HEK293 (cell line): ENCODE results near the gene MCTS1.

Experiments
- CTCF ChIA-PET: fragments of 350-600 bp; formaldehyde crosslinking; extraction: SDS; loops from one replicate; lab custom pipeline; 2021; ENCODE audit warnings: antibody characterized with exemption; lab: Yijun Ruan, JAX
- POLR2A ChIA-PET: fragments of 300-600 bp; formaldehyde crosslinking; extraction: SDS; loops from one replicate; lab custom pipeline; 2020; ENCODE audit warnings: antibody characterized with exemption, inconsistent platforms; lab: Yijun Ruan, JAX
- H3K27ac ChIP-seq: fragments of 200-500 bp; sonication (Bioruptor generic); 2 replicates; pipeline ENCODE4 v1.5.1; 2014; ENCODE audit warnings: low read depth, low read length, control low read depth, inconsistent platforms; ENCODE audit errors: extremely low read depth
- H3K36me3 ChIP-seq, 2 experiments: fragments of 200-500 bp in 1 of 2; sonication (Bioruptor generic) in 1 of 2; 1 replicate in 1 of 2; 2 replicates in 1 of 2; pipeline ENCODE4 v1.5.1; 2014 to 2017; ENCODE audit warnings: inconsistent platforms in 2 of 2, low read length in 2 of 2; ENCODE audit not compliant: control insufficient read depth in 2 of 2, insufficient read depth in 1 of 2
- H3K4me1 ChIP-seq: fragments of 200-500 bp; sonication (Bioruptor generic); 2 replicates; pipeline ENCODE4 v1.5.1; 2014; ENCODE audit warnings: mild to moderate bottlenecking, low read length, inconsistent platforms; ENCODE audit not compliant: control insufficient read depth, insufficient read depth
- H3K4me3 ChIP-seq: 2 replicates; pipeline ENCODE4 v1.5.1; 2011; ENCODE audit warnings: low read depth, mild to moderate bottlenecking, control low read depth, low read length, moderate library complexity
- H3K9me3 ChIP-seq: fragments of 200-500 bp; sonication (Bioruptor generic); 2 replicates; pipeline ENCODE4 v1.5.1; 2014; ENCODE audit warnings: low read depth, low read length, inconsistent platforms; ENCODE audit not compliant: control insufficient read depth, insufficient read depth
- KLF10 ChIP-seq: fragments of 450-650 bp; IDR thresholded peaks from 2 replicates; pipeline ENCODE4 v1.5.1; 2018; ENCODE audit warnings: missing biosample characterization, mild to moderate bottlenecking, missing genetic modification characterization
- KLF8 ChIP-seq: fragments of 450-650 bp; formaldehyde crosslinking; IDR thresholded peaks from 2 replicates; pipeline ENCODE4 v1.5.1; 2016; ENCODE audit warnings: missing biosample characterization, missing genetic modification characterization
- KLF9 ChIP-seq: fragments of 450-650 bp; formaldehyde crosslinking; IDR thresholded peaks from 2 replicates; pipeline ENCODE4 v1.5.1; 2016; ENCODE audit warnings: missing biosample characterization, missing genetic modification characterization, low read depth
- PRDM1 ChIP-seq: fragments of 450-650 bp; formaldehyde crosslinking; IDR thresholded peaks from 2 replicates; pipeline ENCODE4; 2016; ENCODE audit warnings: missing biosample characterization, missing genetic modification characterization
- SCRT1 ChIP-seq: fragments of 450-650 bp; formaldehyde crosslinking; IDR thresholded peaks from 2 replicates; pipeline ENCODE4 v1.5.1; 2016; ENCODE audit warnings: missing biosample characterization, missing genetic modification characterization, borderline replicate concordance
- SP7 ChIP-seq: fragments of 450-650 bp; formaldehyde crosslinking; IDR thresholded peaks from 2 replicates; pipeline ENCODE4 v1.5.1; 2016; ENCODE audit warnings: missing biosample characterization, missing genetic modification characterization
- ZNF121 ChIP-seq: fragments of 450-650 bp; formaldehyde crosslinking; IDR thresholded peaks from 2 replicates; pipeline ENCODE4 v1.5.1; 2016; ENCODE audit warnings: missing biosample characterization, missing genetic modification characterization
- ZNF132 ChIP-seq: fragments of 450-650 bp; formaldehyde crosslinking; IDR thresholded peaks from 2 replicates; pipeline ENCODE4 v1.5.1; 2017; ENCODE audit warnings: missing biosample characterization, missing genetic modification characterization, borderline replicate concordance
- ZNF138 ChIP-seq: fragments of 450-650 bp; formaldehyde crosslinking; IDR thresholded peaks from 2 replicates; pipeline ENCODE4 v1.5.1; 2016; ENCODE audit warnings: missing biosample characterization, missing genetic modification characterization, borderline replicate concordance
- ZNF157 ChIP-seq: fragments of 450-650 bp; formaldehyde crosslinking; IDR thresholded peaks from 2 replicates; pipeline ENCODE4 v1.5.1; 2016; ENCODE audit warnings: missing biosample characterization, missing genetic modification characterization
- ZNF175 ChIP-seq: fragments of 450-650 bp; formaldehyde crosslinking; IDR thresholded peaks from 2 replicates; pipeline ENCODE4 v1.5.1; 2016; ENCODE audit warnings: missing biosample characterization, missing genetic modification characterization
- ZNF214 ChIP-seq: fragments of 450-650 bp; formaldehyde crosslinking; IDR thresholded peaks from 2 replicates; pipeline ENCODE4 v1.5.1; 2017; ENCODE audit warnings: missing biosample characterization, mild to moderate bottlenecking, missing genetic modification characterization, borderline replicate concordance
- ZNF24 ChIP-seq: fragments of 450-650 bp; formaldehyde crosslinking; IDR thresholded peaks from 2 replicates; pipeline ENCODE4 v1.5.1; 2016; ENCODE audit warnings: missing biosample characterization, missing genetic modification characterization
- ZNF248 ChIP-seq: fragments of 450-650 bp; formaldehyde crosslinking; IDR thresholded peaks from 2 replicates; pipeline ENCODE4 v1.5.1; 2017; ENCODE audit warnings: missing biosample characterization, missing genetic modification characterization
- ZNF274 ChIP-seq, 2 experiments: fragments of 200-500 bp in 1 of 2; fragments of 450-650 bp in 1 of 2; sonication (Bioruptor generic) in 1 of 2; formaldehyde crosslinking in 1 of 2; IDR thresholded peaks; 2 replicates each; pipeline versions ENCODE4 v1.5.1 to v1.6.1; 2014 to 2016; ENCODE audit warnings: borderline replicate concordance in 1 of 2, inconsistent platforms in 1 of 2, low read length in 1 of 2, missing biosample characterization in 1 of 2, missing genetic modification characterization in 1 of 2
- ZNF302 ChIP-seq: fragments of 450-650 bp; formaldehyde crosslinking; IDR thresholded peaks from 2 replicates; pipeline ENCODE4 v1.5.1; 2016; ENCODE audit warnings: missing biosample characterization, missing genetic modification characterization, low read depth
- ZNF354C ChIP-seq: fragments of 450-650 bp; formaldehyde crosslinking; IDR thresholded peaks from 2 replicates; pipeline ENCODE4 v1.5.1; 2016; ENCODE audit warnings: missing biosample characterization, missing genetic modification characterization, low read depth, borderline replicate concordance
- ZNF366 ChIP-seq: fragments of 450-650 bp; formaldehyde crosslinking; conservative IDR thresholded peaks from 2 replicates; pipeline ENCODE4 v1.5.1; 2016; ENCODE audit warnings: missing biosample characterization, missing genetic modification characterization
- ZNF416 ChIP-seq: fragments of 450-650 bp; formaldehyde crosslinking; IDR thresholded peaks from 2 replicates; pipeline ENCODE4 v1.5.1; 2016; ENCODE audit warnings: missing biosample characterization, missing genetic modification characterization
- ZNF423 ChIP-seq: fragments of 450-650 bp; formaldehyde crosslinking; IDR thresholded peaks from 2 replicates; pipeline ENCODE4 v1.5.1; 2016; ENCODE audit warnings: missing biosample characterization, missing genetic modification characterization
- ZNF426 ChIP-seq: fragments of 450-650 bp; formaldehyde crosslinking; IDR thresholded peaks from 2 replicates; pipeline ENCODE4 v1.5.1; 2017; ENCODE audit warnings: missing biosample characterization, missing genetic modification characterization, mild to moderate bottlenecking, inconsistent platforms, moderate library complexity
- ZNF48 ChIP-seq: fragments of 450-650 bp; formaldehyde crosslinking; IDR thresholded peaks from 2 replicates; pipeline ENCODE4 v1.5.1; 2016; ENCODE audit warnings: missing biosample characterization, missing genetic modification characterization
- ZNF560 ChIP-seq: fragments of 450-650 bp; formaldehyde crosslinking; IDR thresholded peaks from 2 replicates; pipeline ENCODE4 v1.5.1; 2017; ENCODE audit warnings: missing biosample characterization, missing genetic modification characterization, borderline replicate concordance
- ZNF596 ChIP-seq: fragments of 450-650 bp; IDR thresholded peaks from 2 replicates; pipeline ENCODE4 v1.5.0; 2018; ENCODE audit warnings: missing biosample characterization, mild to moderate bottlenecking, missing genetic modification characterization, moderate library complexity
- ZNF664 ChIP-seq: fragments of 450-650 bp; formaldehyde crosslinking; IDR thresholded peaks from 2 replicates; pipeline ENCODE4 v1.5.1; 2016; ENCODE audit warnings: missing biosample characterization, missing genetic modification characterization
- ZNF776 ChIP-seq: fragments of 450-650 bp; formaldehyde crosslinking; IDR thresholded peaks from 2 replicates; pipeline ENCODE4 v1.5.0; 2017; ENCODE audit warnings: missing biosample characterization, missing genetic modification characterization, borderline replicate concordance
- TF ChIP-seq, protein P1 (sequence below): fragments of 450-650 bp; formaldehyde crosslinking; IDR thresholded peaks from 2 replicates; pipeline ENCODE4 v1.5.1; 2016; ENCODE audit warnings: missing biosample characterization, missing genetic modification characterization
- TF ChIP-seq, protein P2 (sequence below): IDR thresholded peaks from 2 replicates; pipeline ENCODE4 v1.6.1; 2011; ENCODE audit warnings: mild to moderate bottlenecking, low read depth, low read length, borderline replicate concordance
- TF ChIP-seq, protein P3 (sequence below): fragments of 450-650 bp; formaldehyde crosslinking; optimal IDR thresholded peaks from 2 replicates; pipeline ENCODE3; 2016; ENCODE audit warnings: missing biosample characterization, mild to moderate bottlenecking, missing genetic modification characterization
- TF ChIP-seq, protein P4 (sequence below): fragments of 450-650 bp; formaldehyde crosslinking; IDR thresholded peaks from 2 replicates; pipeline ENCODE4 v1.5.1; 2016; ENCODE audit warnings: missing biosample characterization, missing genetic modification characterization

The MCTS1 gene

DNA sequence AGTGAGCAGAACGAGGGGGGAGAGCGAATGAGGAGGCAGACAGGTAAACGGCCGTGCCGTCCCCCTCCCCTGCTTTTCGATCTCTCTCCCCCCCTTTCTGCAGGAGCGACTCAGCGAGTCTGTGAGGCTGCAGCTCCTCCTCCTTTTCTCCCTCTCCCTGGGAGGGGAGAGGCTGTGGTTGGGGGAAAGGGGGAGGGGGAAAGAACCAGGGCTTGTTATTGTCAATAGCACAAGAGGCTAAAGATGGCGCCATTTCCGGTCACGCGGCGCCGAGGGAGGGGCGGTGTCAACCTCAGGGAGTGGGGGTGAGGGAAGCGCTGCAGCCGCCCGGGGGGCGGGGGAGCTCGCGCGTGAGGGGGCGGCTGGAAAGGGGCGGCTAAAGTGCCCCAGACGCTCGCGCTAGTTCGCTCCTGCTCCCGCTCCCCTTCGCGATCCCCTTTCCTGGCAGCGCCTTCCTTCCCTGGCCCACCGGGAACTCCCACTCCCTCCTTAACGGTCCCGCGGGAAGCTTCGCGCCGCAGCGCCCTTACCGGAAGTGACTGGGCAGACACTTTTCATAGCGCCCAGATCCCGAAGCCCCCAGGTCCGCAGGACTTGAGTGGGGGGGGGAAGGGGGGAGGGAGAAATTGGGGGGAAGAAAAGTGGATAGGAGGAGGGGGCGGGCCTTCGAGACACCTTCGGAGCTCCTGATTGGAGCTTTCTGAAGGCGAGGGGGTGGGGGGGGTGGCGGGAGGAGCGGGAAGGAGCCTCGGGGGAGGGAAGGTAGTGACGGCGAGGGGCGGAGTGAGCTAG is 42.9 kb upstream of the MCTS1 start, which contains the start of gene CUL4B (continued):
- no peak for TF ChIP-seq ZNF416 (tag by site-specific recombination)
- no peak for TF ChIP-seq ZNF560 (tag by site-specific recombination)
- TF ChIP-seq ZNF664: no peak
- TF ChIP-seq ZNF121: no peak
- TF ChIP-seq ZNF596 (tag by site-specific recombination): no peak
- TF ChIP-seq ZNF248 (tag by site-specific recombination): no peak
- TF ChIP-seq KLF9 (tag by site-specific recombination): peak; percentile 72
- peak; percentile 56; the same call in 1 of the 2 replicates for TF ChIP-seq KLF10 (tag by site-specific recombination)
- TF ChIP-seq, protein P1, sequence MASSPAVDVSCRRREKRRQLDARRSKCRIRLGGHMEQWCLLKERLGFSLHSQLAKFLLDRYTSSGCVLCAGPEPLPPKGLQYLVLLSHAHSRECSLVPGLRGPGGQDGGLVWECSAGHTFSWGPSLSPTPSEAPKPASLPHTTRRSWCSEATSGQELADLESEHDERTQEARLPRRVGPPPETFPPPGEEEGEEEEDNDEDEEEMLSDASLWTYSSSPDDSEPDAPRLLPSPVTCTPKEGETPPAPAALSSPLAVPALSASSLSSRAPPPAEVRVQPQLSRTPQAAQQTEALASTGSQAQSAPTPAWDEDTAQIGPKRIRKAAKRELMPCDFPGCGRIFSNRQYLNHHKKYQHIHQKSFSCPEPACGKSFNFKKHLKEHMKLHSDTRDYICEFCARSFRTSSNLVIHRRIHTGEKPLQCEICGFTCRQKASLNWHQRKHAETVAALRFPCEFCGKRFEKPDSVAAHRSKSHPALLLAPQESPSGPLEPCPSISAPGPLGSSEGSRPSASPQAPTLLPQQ: peak; percentile 25; the same call in 1 of the 2 replicates
- TF ChIP-seq SP7 (tag by site-specific recombination): peak; percentile 64
- no peak for TF ChIP-seq ZNF302 (tag by site-specific recombination)
- TF ChIP-seq ZNF48: no peak
- 0 out of 2 replicates have a peak, but pooled peaks have one; percentile 29 for TF ChIP-seq ZNF24
- TF ChIP-seq ZNF423 (tag by site-specific recombination): peak; percentile 67
- TF ChIP-seq, protein P2, sequence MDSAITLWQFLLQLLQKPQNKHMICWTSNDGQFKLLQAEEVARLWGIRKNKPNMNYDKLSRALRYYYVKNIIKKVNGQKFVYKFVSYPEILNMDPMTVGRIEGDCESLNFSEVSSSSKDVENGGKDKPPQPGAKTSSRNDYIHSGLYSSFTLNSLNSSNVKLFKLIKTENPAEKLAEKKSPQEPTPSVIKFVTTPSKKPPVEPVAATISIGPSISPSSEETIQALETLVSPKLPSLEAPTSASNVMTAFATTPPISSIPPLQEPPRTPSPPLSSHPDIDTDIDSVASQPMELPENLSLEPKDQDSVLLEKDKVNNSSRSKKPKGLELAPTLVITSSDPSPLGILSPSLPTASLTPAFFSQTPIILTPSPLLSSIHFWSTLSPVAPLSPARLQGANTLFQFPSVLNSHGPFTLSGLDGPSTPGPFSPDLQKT: no peak

DNA sequence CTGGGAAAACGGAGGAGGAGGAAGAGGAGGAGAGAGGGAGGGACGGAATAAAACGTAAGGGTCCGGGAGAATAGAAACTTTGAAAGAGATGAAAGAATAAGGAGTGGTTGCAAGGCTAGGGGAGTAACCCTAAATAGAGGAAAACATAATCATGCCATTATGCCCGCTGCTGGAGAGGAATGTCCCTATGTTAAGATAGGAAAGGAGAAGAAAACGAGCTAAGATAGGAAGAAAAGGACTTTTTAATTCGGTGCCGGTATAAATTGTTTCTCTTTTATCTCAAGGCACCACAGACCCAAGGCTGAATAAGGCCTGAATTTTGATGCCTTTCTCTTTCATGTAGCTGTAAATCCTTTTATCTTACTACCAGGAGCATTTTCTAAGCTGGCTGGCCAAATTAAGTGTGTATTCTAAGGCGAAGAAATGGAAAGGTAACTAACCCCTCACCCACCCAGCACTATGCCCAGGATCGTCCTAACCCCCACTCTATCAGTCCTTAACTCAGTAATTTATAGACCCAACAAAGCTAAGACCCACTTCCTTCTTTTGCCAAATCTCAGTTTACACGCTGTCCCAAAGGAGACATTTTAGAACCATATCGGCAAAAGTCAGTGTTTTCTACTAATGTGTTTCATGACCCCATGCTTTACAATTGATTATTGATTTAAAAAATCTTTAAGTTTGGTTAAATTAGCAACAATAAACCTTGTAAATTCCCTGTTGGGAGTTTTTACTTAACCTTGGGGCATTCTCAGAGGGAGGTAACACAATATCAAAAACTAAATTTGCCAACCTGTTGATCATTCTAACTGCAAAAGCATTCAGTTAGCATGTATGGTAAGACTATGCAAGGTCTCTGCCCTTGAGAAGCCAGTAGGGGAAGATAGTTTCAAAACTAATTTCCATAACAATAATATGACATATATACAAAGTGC is 42.0 kb upstream of the MCTS1 start:
- no peaks in the 10 kb centered on the region for H3K9me3 ChIP-seq
- ChIA-PET CTCF (interaction anchor here (0.6 kb wide), 2 partner anchors 59 to 76 kb away, joined by 3 read pairs; no protein-coding TSS in a partner anchor), POLR2A (interaction anchor here (0.6 to 2.5 kb wide), 12 partner anchors 9 to 770 kb away, joined by 3 to 37 read pairs (median 6); partner anchors contain the start of genes C1GALT1C1, MCTS1 and RPL39)
- peak overlapping the region; percentile 32 for H3K4me3 ChIP-seq
- 0 out of 2 replicates have a peak overlapping the region, but pooled peaks have one; percentile 48 for H3K27ac ChIP-seq
- H3K4me1 ChIP-seq: no peaks in the 10 kb centered on the region
- H3K36me3 ChIP-seq: peaks cover 0 to 10% of the 10 kb centered on the region in 2 experiments; a peak in 2 of 3 replicates
- no peak for TF ChIP-seq ZNF157 (tag by site-specific recombination)
- TF ChIP-seq KLF8 (tag by site-specific recombination): no peak
- TF ChIP-seq, protein P3, sequence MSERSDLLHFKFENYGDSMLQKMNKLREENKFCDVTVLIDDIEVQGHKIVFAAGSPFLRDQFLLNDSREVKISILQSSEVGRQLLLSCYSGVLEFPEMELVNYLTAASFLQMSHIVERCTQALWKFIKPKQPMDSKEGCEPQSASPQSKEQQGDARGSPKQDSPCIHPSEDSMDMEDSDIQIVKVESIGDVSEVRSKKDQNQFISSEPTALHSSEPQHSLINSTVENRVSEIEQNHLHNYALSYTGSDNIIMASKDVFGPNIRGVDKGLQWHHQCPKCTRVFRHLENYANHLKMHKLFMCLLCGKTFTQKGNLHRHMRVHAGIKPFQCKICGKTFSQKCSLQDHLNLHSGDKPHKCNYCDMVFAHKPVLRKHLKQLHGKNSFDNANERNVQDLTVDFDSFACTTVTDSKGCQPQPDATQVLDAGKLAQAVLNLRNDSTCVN (tag by site-specific recombination): no peak
- no peak for TF ChIP-seq ZNF354C (tag by site-specific recombination)
- no peak for TF ChIP-seq ZNF175 (tag by site-specific recombination)
- peak; percentile 72 for TF ChIP-seq PRDM1
- no peak for TF ChIP-seq ZNF274 (IDR thresholded peaks at IDR 0.05; ENCODE audit: low read length)
- no peak for TF ChIP-seq ZNF274 (tag by site-specific recombination; IDR thresholded peaks at IDR 0.05; ENCODE audit: borderline replicate concordance)
- TF ChIP-seq ZNF366 (tag by site-specific recombination): peak; percentile 87
- TF ChIP-seq ZNF426 (tag by site-specific recombination): no peak
- TF ChIP-seq ZNF132 (tag by site-specific recombination): no peak
- TF ChIP-seq, protein P4, sequence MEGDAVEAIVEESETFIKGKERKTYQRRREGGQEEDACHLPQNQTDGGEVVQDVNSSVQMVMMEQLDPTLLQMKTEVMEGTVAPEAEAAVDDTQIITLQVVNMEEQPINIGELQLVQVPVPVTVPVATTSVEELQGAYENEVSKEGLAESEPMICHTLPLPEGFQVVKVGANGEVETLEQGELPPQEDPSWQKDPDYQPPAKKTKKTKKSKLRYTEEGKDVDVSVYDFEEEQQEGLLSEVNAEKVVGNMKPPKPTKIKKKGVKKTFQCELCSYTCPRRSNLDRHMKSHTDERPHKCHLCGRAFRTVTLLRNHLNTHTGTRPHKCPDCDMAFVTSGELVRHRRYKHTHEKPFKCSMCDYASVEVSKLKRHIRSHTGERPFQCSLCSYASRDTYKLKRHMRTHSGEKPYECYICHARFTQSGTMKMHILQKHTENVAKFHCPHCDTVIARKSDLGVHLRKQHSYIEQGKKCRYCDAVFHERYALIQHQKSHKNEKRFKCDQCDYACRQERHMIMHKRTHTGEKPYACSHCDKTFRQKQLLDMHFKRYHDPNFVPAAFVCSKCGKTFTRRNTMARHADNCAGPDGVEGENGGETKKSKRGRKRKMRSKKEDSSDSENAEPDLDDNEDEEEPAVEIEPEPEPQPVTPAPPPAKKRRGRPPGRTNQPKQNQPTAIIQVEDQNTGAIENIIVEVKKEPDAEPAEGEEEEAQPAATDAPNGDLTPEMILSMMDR (tag by site-specific recombination): no peak
- TF ChIP-seq SCRT1 (tag by site-specific recombination): peak; percentile 89
- TF ChIP-seq ZNF138 (tag by site-specific recombination): no peak
- TF ChIP-seq ZNF776 (tag by site-specific recombination): no peak
- no peak for TF ChIP-seq ZNF214 (tag by site-specific recombination)
